Measurements from ENCODE around the gene MAP1LC3A. TPM values are rescaled to one million over a fixed set of nuclear protein-coding genes. Genes with fewer than 3 reads are reported as not detected.

Gene MAP1LC3A
- total RNA-seq, 1 experiment from 2014 or later = 0.37 TPM

GRCh38 chr20:34586488-34587163 lies 28.1 kb downstream of the MAP1LC3A start:
- in situ Hi-C loops (cut with HindIII; ENCODE audit: low sequenced_read_pairs) = no loop called here
- DNase-seq (ENCODE audit: low spot score) = no peak

GRCh38 chr20:34595377-34596184 lies 37.1 kb downstream of the MAP1LC3A start:
- in situ Hi-C loops (cut with HindIII; ENCODE audit: low sequenced_read_pairs) = no loop called here
- no peak for DNase-seq (ENCODE audit: low spot score)

- in situ Hi-C loops (cut with HindIII; ENCODE audit: low sequenced_read_pairs) = no loop called here
- DNase-seq (ENCODE audit: low spot score) = no peak
Measured at GRCh38 chr20:34600892-34601653, 42.6 kb downstream of the MAP1LC3A start.

GRCh38 chr20:34604980-34605788 lies 46.7 kb downstream of the MAP1LC3A start:
- in situ Hi-C loops (cut with HindIII; ENCODE audit: low sequenced_read_pairs) = no loop called here
- DNase-seq (ENCODE audit: low spot score) = no peak

- in situ Hi-C loops (cut with HindIII; ENCODE audit: low sequenced_read_pairs) = no loop called here
- no peak for DNase-seq (ENCODE audit: low spot score)
Measured at GRCh38 chr20:34607066-34607465, 48.5 kb downstream of the MAP1LC3A start.

Other genes starting within 250 kb of the MAP1LC3A start
- 33.2 and 34.8 TPM in 2 replicates for gene ITCH, start 195.4 kb upstream of the MAP1LC3A start, total RNA-seq (2014; rRNA removed; shearing (Covaris generic))
- 58.9 and 82.5 TPM in 2 replicates for gene DYNLRB1, start 42.3 kb upstream of the MAP1LC3A start, total RNA-seq (2014; rRNA removed; shearing (Covaris generic))
- gene PIGU, start 118.4 kb downstream of the MAP1LC3A start, total RNA-seq (2014; rRNA removed; shearing (Covaris generic)) = 11.8 and 15.8 TPM in 2 replicates
- gene TP53INP2, start 145.6 kb downstream of the MAP1LC3A start, total RNA-seq (2014; rRNA removed; shearing (Covaris generic)) = 3.6 and 4.6 TPM in 2 replicates